Activated T-cell treated with anti-CD3 and anti-CD28 coated beads, Interleukin-2, amount 50 U/mL, for 4 hours (primary cell): ENCODE measurements around the gene PALM2AKAP2. TPM values are rescaled to one million over a fixed set of nuclear protein-coding genes. Genes with fewer than 3 reads are reported as not detected.

Experiments used
- ATAC-seq, 2 donors: fragments of 200-7000 bp; cut with Tn5 transposase; one replicate each; pipeline ENCODE4 v1.10.0; 2021
- DNase-seq: peaks from one replicate; pipeline ENCODE4 v3.0.0-alpha.2; 2020
- H3K27me3 Mint-ChIP-seq: one replicate; pipeline ENCODE4 v1.8.0; 2021; ENCODE audit warnings: low read depth, mixed read lengths
- H3K36me3 Mint-ChIP-seq: one replicate; pipeline ENCODE4 v1.8.0; 2022; ENCODE audit warnings: mixed read lengths; ENCODE audit not compliant: insufficient read depth
- H3K4me1 Mint-ChIP-seq: one replicate; pipeline ENCODE4 v1.8.0; 2021; ENCODE audit warnings: low read depth, mixed read lengths
- H3K4me3 Mint-ChIP-seq: one replicate; pipeline ENCODE4 v1.8.0; 2021; ENCODE audit warnings: mild to moderate bottlenecking, moderate library complexity, mixed read lengths
- H3K9me3 Mint-ChIP-seq: one replicate; pipeline ENCODE4 v1.8.0; 2021; ENCODE audit warnings: mixed read lengths
- total RNA-seq, 3 donors: library from RNA; stranded (reverse); gene quantifications; one replicate each; pipeline ENCODE4 v1.2.1, GENCODE V29; 2021

Gene PALM2AKAP2
- total RNA-seq, 3 donors from 2014 or later, result 0.27 TPM; not detected in 2

DNA sequence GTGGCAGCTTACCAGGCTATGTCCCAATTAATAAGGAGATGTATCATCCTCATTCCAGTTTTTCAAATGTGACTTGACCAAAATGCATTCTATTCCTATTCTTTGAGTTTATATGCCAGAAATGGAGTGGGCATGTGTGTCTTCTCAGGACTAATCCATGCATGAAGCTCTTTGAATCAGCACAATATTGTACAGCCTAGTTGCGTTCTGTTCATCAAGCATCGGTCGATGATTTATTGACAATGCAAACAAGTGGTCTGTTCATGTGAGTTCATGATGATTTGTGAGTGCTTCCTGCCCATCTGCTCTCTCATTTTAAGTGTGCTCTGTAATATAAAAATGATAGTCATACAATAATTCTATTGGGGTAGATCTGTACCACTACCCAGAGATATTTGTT lies 48.3 kb downstream of the PALM2AKAP2 start:
- Mint-ChIP-seq H3K36me3 (no peaks in the 10 kb centered on the region), H3K4me1 (no peaks in the 10 kb centered on the region), H3K27me3 (peaks cover 6% of the 10 kb centered on the region), H3K9me3 (no peaks in the 10 kb centered on the region), H3K4me3 (no peak overlapping the region)
- no peak for DNase-seq
- no peak for ATAC-seq
